Measurements from ENCODE around the gene LIPC.

LIPC gene

GRCh38 chr15:58438111-58438510 lies 6.3 kb downstream of the LIPC start:
- no peak for DNase-seq

- peak; percentile 66 for DNase-seq
These were observed 7.2 kb downstream of the LIPC start for GRCh38 chr15:58438956-58439355.

GRCh38 chr15:58440158-58440910 lies 8.5 kb downstream of the LIPC start:
- DNase-seq, result peak; percentile 83

- DNase-seq, result no peak
These were observed 9.1 kb downstream of the LIPC start for GRCh38 chr15:58440922-58441321.

- DNase-seq, result peak; percentile 89
These were observed 9.7 kb downstream of the LIPC start for GRCh38 chr15:58441376-58442070.

GRCh38 chr15:58442122-58442521 lies 10.3 kb downstream of the LIPC start:
- no peak for DNase-seq

GRCh38 chr15:58443308-58443707 lies 11.5 kb downstream of the LIPC start:
- DNase-seq, result no peak

- no peak for DNase-seq
These were observed 12.3 kb downstream of the LIPC start for GRCh38 chr15:58444056-58444455.

- DNase-seq, result no peak
These were observed 13.0 kb downstream of the LIPC start for GRCh38 chr15:58444658-58445332.

GRCh38 chr15:58445865-58446264 lies 14.1 kb downstream of the LIPC start:
- no peak for DNase-seq

GRCh38 chr15:58446521-58446920 lies 14.7 kb downstream of the LIPC start:
- DNase-seq, result no peak

- peak; percentile 97 for DNase-seq
These were observed 15.7 kb downstream of the LIPC start for GRCh38 chr15:58447271-58448010.

GRCh38 chr15:58448331-58448730 lies 16.5 kb downstream of the LIPC start:
- no peak for DNase-seq

- DNase-seq, result no peak
These were observed 17.1 kb downstream of the LIPC start for GRCh38 chr15:58448906-58449305.

- no peak for DNase-seq
These were observed 20.0 kb downstream of the LIPC start for GRCh38 chr15:58451826-58452225.

GRCh38 chr15:58452775-58453174 lies 21.0 kb downstream of the LIPC start:
- DNase-seq, result no peak

GRCh38 chr15:58453931-58454793 lies 22.4 kb downstream of the LIPC start:
- DNase-seq, result no peak

GRCh38 chr15:58454950-58455401 lies 23.2 kb downstream of the LIPC start:
- DNase-seq, result no peak

GRCh38 chr15:58457466-58457965 lies 25.7 kb downstream of the LIPC start:
- peak; percentile 89 for DNase-seq

- DNase-seq, result no peak
These were observed 26.3 kb downstream of the LIPC start for GRCh38 chr15:58458076-58458475.

- DNase-seq, result no peak
These were observed 27.3 kb downstream of the LIPC start for GRCh38 chr15:58459045-58459444.

GRCh38 chr15:58459560-58459959 lies 27.8 kb downstream of the LIPC start:
- DNase-seq, result no peak

Measured in fibroblast of skin of right biceps (primary cell).